Mucosa of descending colon (tissue), 3 donors: Measurements from ENCODE around the gene TAX1BP1. TPM values are rescaled to one million over a fixed set of nuclear protein-coding genes. Genes with fewer than 3 reads are reported as not detected.
A peak's percentile ranks its signal among the peaks of the same experiment; 100 is the strongest.

Experiments
- ATAC-seq: fragments of 200-7000 bp; cut with Tn5 transposase; one replicate; pipeline ENCODE4 v1.9.1; 2020; ENCODE audit warnings: mild to moderate bottlenecking, moderate library complexity
- DNase-seq, 3 donors: peaks; one replicate each; pipeline ENCODE4 v3.0.0-alpha.2; 2020
- H3K36me3 ChIP-seq: fragments of 200-600 bp; one replicate; pipeline ENCODE4 v1.8.0; 2021; ENCODE audit warnings: low read depth, mild to moderate bottlenecking
- H3K4me1 ChIP-seq: fragments of 200-600 bp; one replicate; pipeline ENCODE4 v1.8.0; 2021; ENCODE audit warnings: low read depth, mild to moderate bottlenecking
- H3K4me3 ChIP-seq: fragments of 200-600 bp; one replicate; pipeline ENCODE4 v1.8.0; 2021; ENCODE audit warnings: mild to moderate bottlenecking
- H3K9me3 ChIP-seq: fragments of 200-600 bp; one replicate; pipeline ENCODE4 v1.8.0; 2021; ENCODE audit warnings: mild to moderate bottlenecking
- intact Hi-C, 2 donors: fragments of 100-400 bp; cut with DNase I in 1 of 2; cut with micrococcal nuclease in 1 of 2; formaldehyde crosslinking; loops; one replicate each; pipeline versions ENCODE4 v1.11.0 to v1.11.1; 2022; cut with DNase I, micrococcal nuclease
- total RNA-seq, 3 donors: library from RNA; stranded (reverse); fragmentation: NEBNext Ultra II Directional in 2 of 3; extraction: Animal tissue kit (Norgen Biotek cat#: 25700) in 2 of 3; gene quantifications; one replicate each; pipeline versions ENCODE4 v1.2.1 to v1.2.4, GENCODE V29; 2021 to 2023
- TF ChIP-seq, protein P1 (sequence below): fragments of 200-600 bp; IDR thresholded peaks from one replicate; pipeline ENCODE4 v1.8.0; 2022; ENCODE audit warnings: antibody characterized with exemption, mild to moderate bottlenecking
- donor health status: DM: no; HTN: no; CAD: no; lungs with moderate emphysema.
- donor health status: DM: no; HTN: no; CAD: no.
- donor health status: DM: no; HTN: yes; CAD: no.

The TAX1BP1 gene
- total RNA-seq, 3 donors from 2014 or later: 115 to 163 (median 150) TPM

GRCh38 chr7:27747589-27748368, 7.8 kb downstream of the TAX1BP1 start:
- no peak overlapping the region for H3K4me3 ChIP-seq
- no peaks in the 10 kb centered on the region for H3K9me3 ChIP-seq
- no peaks in the 10 kb centered on the region for H3K36me3 ChIP-seq
- DNase-seq (no peak), ATAC-seq (no peak)
- TF ChIP-seq, protein P1, sequence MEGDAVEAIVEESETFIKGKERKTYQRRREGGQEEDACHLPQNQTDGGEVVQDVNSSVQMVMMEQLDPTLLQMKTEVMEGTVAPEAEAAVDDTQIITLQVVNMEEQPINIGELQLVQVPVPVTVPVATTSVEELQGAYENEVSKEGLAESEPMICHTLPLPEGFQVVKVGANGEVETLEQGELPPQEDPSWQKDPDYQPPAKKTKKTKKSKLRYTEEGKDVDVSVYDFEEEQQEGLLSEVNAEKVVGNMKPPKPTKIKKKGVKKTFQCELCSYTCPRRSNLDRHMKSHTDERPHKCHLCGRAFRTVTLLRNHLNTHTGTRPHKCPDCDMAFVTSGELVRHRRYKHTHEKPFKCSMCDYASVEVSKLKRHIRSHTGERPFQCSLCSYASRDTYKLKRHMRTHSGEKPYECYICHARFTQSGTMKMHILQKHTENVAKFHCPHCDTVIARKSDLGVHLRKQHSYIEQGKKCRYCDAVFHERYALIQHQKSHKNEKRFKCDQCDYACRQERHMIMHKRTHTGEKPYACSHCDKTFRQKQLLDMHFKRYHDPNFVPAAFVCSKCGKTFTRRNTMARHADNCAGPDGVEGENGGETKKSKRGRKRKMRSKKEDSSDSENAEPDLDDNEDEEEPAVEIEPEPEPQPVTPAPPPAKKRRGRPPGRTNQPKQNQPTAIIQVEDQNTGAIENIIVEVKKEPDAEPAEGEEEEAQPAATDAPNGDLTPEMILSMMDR: no peak
- peaks cover 12% of the 10 kb centered on the region for H3K4me1 ChIP-seq
- intact Hi-C loops: no loop called here

DNA sequence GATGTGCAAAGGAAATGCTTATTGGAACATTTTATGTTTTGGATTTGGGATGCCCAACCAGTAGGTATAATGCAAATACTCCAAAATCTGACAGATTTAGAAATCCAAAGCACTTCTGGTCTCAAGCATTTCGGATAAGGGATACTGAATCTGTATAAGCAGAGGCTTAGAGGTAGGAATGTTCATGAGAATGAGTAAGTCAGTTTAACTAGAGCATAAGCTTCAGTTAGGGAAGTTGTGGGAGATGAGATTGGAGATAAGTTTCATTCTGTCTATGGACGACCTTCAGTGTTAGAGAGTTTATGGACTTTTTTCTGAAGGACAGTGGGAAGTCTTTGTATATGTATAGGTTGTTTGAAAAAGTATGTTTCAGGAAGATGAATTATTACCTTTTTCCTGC, 10.4 kb downstream of the TAX1BP1 start:
- Histone ChIP-seq H3K4me3 (no peak overlapping the region), H3K9me3 (no peaks in the 10 kb centered on the region), H3K4me1 (peaks cover 7% of the 10 kb centered on the region), H3K36me3 (no peaks in the 10 kb centered on the region)
- TF ChIP-seq, protein P1: no peak
- no peak for ATAC-seq
- intact Hi-C loops: no loop called here
- DNase-seq: no peak

DNA sequence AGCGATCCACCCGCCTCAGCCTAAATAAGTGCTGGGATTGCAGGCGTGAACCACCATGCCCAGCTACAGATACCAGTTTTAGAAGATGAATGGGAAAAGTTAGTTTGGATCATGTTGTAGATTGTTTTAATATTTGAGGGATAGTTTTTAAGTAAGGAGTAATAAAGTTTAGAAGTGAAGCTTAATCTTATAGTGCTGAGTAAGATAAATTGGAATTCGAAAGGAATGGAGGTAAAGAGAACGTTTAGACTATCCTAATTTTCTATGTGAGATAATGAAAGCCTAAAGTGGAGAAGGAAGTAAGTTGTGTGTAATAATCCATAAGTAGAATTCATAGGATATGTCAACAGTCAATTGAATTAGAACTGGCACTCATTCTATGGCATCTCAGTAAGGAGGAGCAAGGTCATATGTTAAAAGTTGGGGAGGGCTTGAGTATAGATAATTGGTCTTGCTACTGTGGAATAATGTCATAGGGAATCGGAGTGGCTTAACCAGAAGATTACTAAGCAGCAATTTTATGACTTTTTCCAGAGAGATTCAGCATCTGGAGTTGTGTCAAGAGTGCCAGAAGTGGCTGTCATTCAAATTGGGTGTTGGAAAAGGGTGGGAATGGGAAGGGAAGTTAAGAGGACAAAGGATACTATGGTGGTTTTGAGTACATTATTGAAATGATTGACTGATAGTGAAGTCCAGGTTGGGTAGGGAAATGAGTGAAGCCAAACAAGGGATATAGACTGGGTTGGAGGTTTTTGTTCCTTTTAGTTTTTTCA, 12.1 kb downstream of the TAX1BP1 start:
- Histone ChIP-seq H3K36me3 (no peaks in the 10 kb centered on the region), H3K4me1 (no peaks in the 10 kb centered on the region), H3K9me3 (no peaks in the 10 kb centered on the region), H3K4me3 (no peak overlapping the region)
- DNase-seq (no peak), ATAC-seq (peak; percentile 19)
- intact Hi-C loops: no loop called here
- TF ChIP-seq, protein P1: no peak

DNA sequence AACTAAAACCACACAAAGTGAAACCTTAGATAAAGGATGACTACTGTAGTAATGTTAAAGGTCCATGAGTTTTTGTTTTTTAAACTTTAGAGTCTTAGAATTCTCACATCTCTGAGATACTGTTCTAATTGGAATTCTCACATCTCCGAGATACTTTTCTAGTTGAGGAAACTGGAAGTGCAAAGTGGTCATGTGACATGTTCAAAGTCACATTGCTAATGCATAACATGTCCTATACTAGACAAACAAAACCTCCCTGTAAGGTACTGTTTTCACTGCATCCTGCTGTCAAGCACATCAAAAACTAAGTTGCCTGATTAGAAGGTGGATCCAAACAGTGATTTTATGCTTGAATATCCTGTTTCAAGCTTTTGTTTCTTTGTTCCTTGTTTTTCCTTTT, 13.9 kb downstream of the TAX1BP1 start:
- DNase-seq (no peak), ATAC-seq (no peak)
- no peaks in the 10 kb centered on the region for H3K36me3 ChIP-seq
- TF ChIP-seq, protein P1: no peak
- intact Hi-C loops: no loop called here
- no peak overlapping the region for H3K4me3 ChIP-seq
- no peaks in the 10 kb centered on the region for H3K9me3 ChIP-seq
- no peaks in the 10 kb centered on the region for H3K4me1 ChIP-seq

DNA sequence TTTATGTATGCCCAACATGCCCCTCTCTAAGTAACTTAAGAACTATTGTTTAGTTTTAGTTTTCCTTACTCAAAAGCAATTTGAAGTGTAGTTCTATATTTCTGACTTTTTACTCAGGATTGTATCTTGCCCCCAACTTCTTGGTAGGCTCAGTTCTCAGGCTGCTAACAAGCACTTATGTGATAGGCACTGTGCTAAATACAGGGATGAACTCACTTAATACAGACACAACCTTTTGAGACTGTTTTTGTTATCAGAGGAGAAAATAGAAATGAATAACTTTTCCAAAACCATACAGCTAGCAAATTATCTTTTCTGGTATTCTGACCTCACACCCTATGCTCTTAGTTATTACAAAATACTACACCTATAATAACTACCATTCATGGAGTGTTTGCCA, 16.3 kb downstream of the TAX1BP1 start:
- TF ChIP-seq, protein P1: no peak
- intact Hi-C loops: no loop called here
- DNase-seq (no peak), ATAC-seq (no peak)
- Histone ChIP-seq H3K36me3 (no peaks in the 10 kb centered on the region), H3K4me1 (no peaks in the 10 kb centered on the region), H3K9me3 (no peaks in the 10 kb centered on the region), H3K4me3 (no peak overlapping the region)
